OCI-LY1 (cell line): ENCODE data around the gene ZNF710.

Experiments used
- CTCF ChIP-seq: fragments of 200-600 bp; sonication (generic), shearing (Covaris generic); IDR thresholded peaks from 2 replicates; pipeline ENCODE4 v1.5.1; 2017; ENCODE audit warnings: mild to moderate bottlenecking, antibody characterized with exemption, low read length, moderate library complexity, mixed read lengths
- EZH2 ChIP-seq: fragments of 200-600 bp; sonication (generic), shearing (Covaris generic); IDR thresholded peaks from 2 replicates; pipeline ENCODE4 v1.8.0; 2017; ENCODE audit warnings: borderline replicate concordance, mixed run types, mild to moderate bottlenecking, antibody characterized with exemption, low read length, moderate library complexity, mixed read lengths

GRCh38 chr15:90001683-90002427, 731 bp downstream of the ZNF710 start:
- TF ChIP-seq CTCF: no peak
- TF ChIP-seq EZH2: no peak
